ENCODE results near the gene LCA5L.

Gene LCA5L

GRCh38 chr21:39445321-39446269 is at the start of gene LCA5L:
LCA5L (minus strand) TSS chr21:39445778; CDS start chr21:39428493, 17,285 bp downstream.
- intact Hi-C loops (cut with DNase I) = loop anchor here (2.0 to 5.0 kb wide), 2 partner anchors 59 to 67 kb away; no protein-coding TSS in a partner anchor
- DNase-seq = peak; percentile 62 to 94 (median 86)

GRCh38 chr21:39489380-39489924 is 43.9 kb upstream of the LCA5L start:
- no peak for DNase-seq
- intact Hi-C loops (cut with DNase I) = no loop called here

GRCh38 chr21:39484711-39485276 is 39.2 kb upstream of the LCA5L start:
- intact Hi-C loops (cut with DNase I) = no loop called here
- no peak for DNase-seq

- intact Hi-C loops (cut with DNase I) = no loop called here
- DNase-seq = no peak
Observed at GRCh38 chr21:39483917-39484316, 38.3 kb upstream of the LCA5L start.

GRCh38 chr21:39481886-39482285 is 36.3 kb upstream of the LCA5L start:
- intact Hi-C loops (cut with DNase I) = no loop called here
- DNase-seq = no peak

GRCh38 chr21:39480271-39480670 is 34.7 kb upstream of the LCA5L start:
- no peak for DNase-seq
- intact Hi-C loops (cut with DNase I) = no loop called here

GRCh38 chr21:39479814-39480182 is 34.2 kb upstream of the LCA5L start:
- intact Hi-C loops (cut with DNase I) = no loop called here
- DNase-seq = no peak

- intact Hi-C loops (cut with DNase I) = no loop called here
- no peak for DNase-seq
Observed at GRCh38 chr21:39479164-39479813, 33.7 kb upstream of the LCA5L start.

GRCh38 chr21:39474611-39475010 is 29.0 kb upstream of the LCA5L start:
- intact Hi-C loops (cut with DNase I) = no loop called here

GRCh38 chr21:39472786-39473185 is 27.2 kb upstream of the LCA5L start:
- DNase-seq = no peak
- intact Hi-C loops (cut with DNase I) = no loop called here

More at GRCh38 chr21:39474611-39475010, 29.0 kb upstream of the LCA5L start:
- no peak for DNase-seq

GRCh38 chr21:39471598-39471997 is 26.0 kb upstream of the LCA5L start:
- intact Hi-C loops (cut with DNase I) = no loop called here
- no peak for DNase-seq

GRCh38 chr21:39468559-39468958 is 23.0 kb upstream of the LCA5L start:
- no peak for DNase-seq
- intact Hi-C loops (cut with DNase I) = no loop called here

- DNase-seq = no peak
- intact Hi-C loops (cut with DNase I) = no loop called here
Observed at GRCh38 chr21:39467746-39468145, 22.2 kb upstream of the LCA5L start.

- intact Hi-C loops (cut with DNase I) = no loop called here
- DNase-seq = no peak
Observed at GRCh38 chr21:39466584-39466983, 21.0 kb upstream of the LCA5L start.

- intact Hi-C loops (cut with DNase I) = no loop called here
- DNase-seq = no peak
Observed at GRCh38 chr21:39463308-39463707, 17.7 kb upstream of the LCA5L start.

- DNase-seq = no peak
- intact Hi-C loops (cut with DNase I) = no loop called here
Observed at GRCh38 chr21:39461419-39461818, 15.8 kb upstream of the LCA5L start.

- intact Hi-C loops (cut with DNase I) = no loop called here
- DNase-seq = no peak
Observed at GRCh38 chr21:39456665-39457064, 11.1 kb upstream of the LCA5L start.

GRCh38 chr21:39454949-39455668 is 9.5 kb upstream of the LCA5L start:
- intact Hi-C loops (cut with DNase I) = no loop called here
- DNase-seq = no peak

- intact Hi-C loops (cut with DNase I) = no loop called here
- DNase-seq = no peak
Observed at GRCh38 chr21:39453571-39454179, 8.1 kb upstream of the LCA5L start.
